Measurements from ENCODE around the gene MX1. TPM values are rescaled to one million over a fixed set of nuclear protein-coding genes. Genes with fewer than 3 reads are reported as not detected.

MX1 gene
- polyA plus RNA-seq, 1 donor from 2014 or later: 0.07 TPM

DNA sequence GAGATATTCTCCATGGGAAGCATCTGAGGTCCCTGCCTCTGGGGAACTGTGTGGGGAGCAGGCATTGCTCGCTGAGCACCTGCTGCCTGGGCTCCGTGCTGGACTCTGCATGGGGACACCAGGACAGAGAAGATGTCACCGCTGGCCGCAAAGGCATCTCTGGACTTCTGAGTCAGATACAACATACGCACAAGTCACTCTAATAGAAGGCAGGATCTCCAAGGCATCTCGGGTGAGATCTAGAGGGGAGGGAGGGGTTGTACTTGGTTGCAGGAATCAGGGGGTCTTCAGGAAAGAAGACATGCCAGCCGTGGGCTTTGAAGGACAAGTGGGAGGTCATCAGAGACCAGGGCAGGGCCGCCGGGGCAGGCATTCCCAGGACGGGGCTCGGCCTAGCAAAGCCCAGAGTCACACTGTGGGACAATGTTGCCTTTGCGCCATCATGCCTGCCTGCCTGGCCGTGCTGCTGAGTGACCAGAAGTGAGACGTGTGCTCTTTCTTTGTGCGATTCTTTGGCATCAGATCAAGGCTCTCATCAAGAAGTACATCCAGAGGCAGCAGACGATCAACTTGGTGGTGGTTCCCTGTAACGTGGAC lies 35.9 kb upstream of the MX1 start:
- no peak overlapping the region for H3K9ac ChIP-seq (ENCODE audit: low read length)
- no peaks in the 10 kb centered on the region for H3K36me3 ChIP-seq (ENCODE audit: insufficient read depth, low read length)
- TF ChIP-seq SMC3 (conservative IDR thresholded peaks at IDR 0.05; ENCODE audit: poor library complexity) (no peak), POLR2AphosphoS5 (IDR thresholded peaks at IDR 0.05) (no peak)
- no peak overlapping the region for H2AFZ ChIP-seq (ENCODE audit: low read depth, low read length)
- H3F3A ChIP-seq (ENCODE audit: insufficient read depth, low read length, poor library complexity, severe bottlenecking): no peaks in the 10 kb centered on the region
- no peaks in the 10 kb centered on the region for H3K9me2 ChIP-seq (ENCODE audit: insufficient read depth, low read length)
- no peak overlapping the region for H3K4me2 ChIP-seq (ENCODE audit: low read length)
- H3K27me3 ChIP-seq (ENCODE audit: insufficient read depth, low read depth, low read length): no peaks in the 10 kb centered on the region
- no peaks in the 10 kb centered on the region for H3K79me2 ChIP-seq (replicated peaks; ENCODE audit: insufficient read depth, low read length)
- no peaks in the 10 kb centered on the region for H3K9me3 ChIP-seq (ENCODE audit: low read length)
- no peak overlapping the region for H3K4me3 ChIP-seq (ENCODE audit: low read length)
- no peak overlapping the region for H3K27ac ChIP-seq (ENCODE audit: low read length)
- no peaks in the 10 kb centered on the region for H4K20me1 ChIP-seq (ENCODE audit: insufficient read depth)

DNA sequence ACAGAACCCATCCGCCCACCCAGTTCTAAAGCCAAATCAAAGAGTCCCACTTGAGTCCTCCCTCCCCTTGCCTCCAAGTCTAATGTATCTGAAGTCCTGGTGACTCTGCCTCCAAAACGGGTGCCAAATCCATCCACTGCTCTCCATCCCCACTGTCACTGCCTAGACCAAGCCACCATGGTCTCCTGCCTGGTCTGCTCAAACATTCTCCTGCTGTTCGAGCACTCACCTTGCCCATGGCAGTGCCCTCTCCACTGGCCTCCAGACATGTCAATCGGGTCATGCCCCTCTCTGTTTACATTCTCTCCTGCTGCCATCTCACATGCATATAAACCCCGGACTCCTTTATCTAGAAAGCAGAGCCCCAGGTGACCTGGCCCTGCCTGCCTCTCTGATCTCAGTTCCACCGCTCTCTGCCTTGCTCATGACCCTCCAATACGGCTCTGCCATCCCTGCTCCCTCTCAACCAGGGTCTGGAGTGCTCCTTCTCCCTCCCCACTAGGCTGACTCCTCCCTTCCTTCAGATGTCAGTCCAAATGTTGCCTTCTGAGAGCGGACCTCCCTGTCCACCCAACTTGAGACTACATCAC lies 32.1 kb upstream of the MX1 start:
- no peaks in the 10 kb centered on the region for H3F3A ChIP-seq (ENCODE audit: insufficient read depth, low read length, poor library complexity, severe bottlenecking)
- no peaks in the 10 kb centered on the region for H3K9me2 ChIP-seq (ENCODE audit: insufficient read depth, low read length)
- H3K4me3 ChIP-seq (ENCODE audit: low read length): no peak overlapping the region
- no peak overlapping the region for H3K9ac ChIP-seq (ENCODE audit: low read length)
- no peaks in the 10 kb centered on the region for H3K27me3 ChIP-seq (ENCODE audit: insufficient read depth, low read depth, low read length)
- no peaks in the 10 kb centered on the region for H4K20me1 ChIP-seq (ENCODE audit: insufficient read depth)
- TF ChIP-seq SMC3 (conservative IDR thresholded peaks at IDR 0.05; ENCODE audit: poor library complexity) (no peak), RAD21 (conservative IDR thresholded peaks at IDR 0.05) (no peak), EZH2 (IDR thresholded peaks at IDR 0.05; ENCODE audit: borderline replicate concordance, insufficient read depth, low read length, poor library complexity, severe bottlenecking) (no peak), MXI1 (conservative IDR thresholded peaks at IDR 0.05; ENCODE audit: poor library complexity, severe bottlenecking) (no peak), EP300 (conservative IDR thresholded peaks at IDR 0.05; ENCODE audit: poor library complexity, severe bottlenecking) (no peak), TAF1 (IDR thresholded peaks at IDR 0.05; ENCODE audit: low read depth) (no peak), POLR2AphosphoS5 (IDR thresholded peaks at IDR 0.05) (no peak)
- TF ChIP-seq, protein P1, sequence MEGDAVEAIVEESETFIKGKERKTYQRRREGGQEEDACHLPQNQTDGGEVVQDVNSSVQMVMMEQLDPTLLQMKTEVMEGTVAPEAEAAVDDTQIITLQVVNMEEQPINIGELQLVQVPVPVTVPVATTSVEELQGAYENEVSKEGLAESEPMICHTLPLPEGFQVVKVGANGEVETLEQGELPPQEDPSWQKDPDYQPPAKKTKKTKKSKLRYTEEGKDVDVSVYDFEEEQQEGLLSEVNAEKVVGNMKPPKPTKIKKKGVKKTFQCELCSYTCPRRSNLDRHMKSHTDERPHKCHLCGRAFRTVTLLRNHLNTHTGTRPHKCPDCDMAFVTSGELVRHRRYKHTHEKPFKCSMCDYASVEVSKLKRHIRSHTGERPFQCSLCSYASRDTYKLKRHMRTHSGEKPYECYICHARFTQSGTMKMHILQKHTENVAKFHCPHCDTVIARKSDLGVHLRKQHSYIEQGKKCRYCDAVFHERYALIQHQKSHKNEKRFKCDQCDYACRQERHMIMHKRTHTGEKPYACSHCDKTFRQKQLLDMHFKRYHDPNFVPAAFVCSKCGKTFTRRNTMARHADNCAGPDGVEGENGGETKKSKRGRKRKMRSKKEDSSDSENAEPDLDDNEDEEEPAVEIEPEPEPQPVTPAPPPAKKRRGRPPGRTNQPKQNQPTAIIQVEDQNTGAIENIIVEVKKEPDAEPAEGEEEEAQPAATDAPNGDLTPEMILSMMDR (IDR thresholded peaks at IDR 0.05; ENCODE audit: poor library complexity, severe bottlenecking): no peak
- TF ChIP-seq, protein P2, sequence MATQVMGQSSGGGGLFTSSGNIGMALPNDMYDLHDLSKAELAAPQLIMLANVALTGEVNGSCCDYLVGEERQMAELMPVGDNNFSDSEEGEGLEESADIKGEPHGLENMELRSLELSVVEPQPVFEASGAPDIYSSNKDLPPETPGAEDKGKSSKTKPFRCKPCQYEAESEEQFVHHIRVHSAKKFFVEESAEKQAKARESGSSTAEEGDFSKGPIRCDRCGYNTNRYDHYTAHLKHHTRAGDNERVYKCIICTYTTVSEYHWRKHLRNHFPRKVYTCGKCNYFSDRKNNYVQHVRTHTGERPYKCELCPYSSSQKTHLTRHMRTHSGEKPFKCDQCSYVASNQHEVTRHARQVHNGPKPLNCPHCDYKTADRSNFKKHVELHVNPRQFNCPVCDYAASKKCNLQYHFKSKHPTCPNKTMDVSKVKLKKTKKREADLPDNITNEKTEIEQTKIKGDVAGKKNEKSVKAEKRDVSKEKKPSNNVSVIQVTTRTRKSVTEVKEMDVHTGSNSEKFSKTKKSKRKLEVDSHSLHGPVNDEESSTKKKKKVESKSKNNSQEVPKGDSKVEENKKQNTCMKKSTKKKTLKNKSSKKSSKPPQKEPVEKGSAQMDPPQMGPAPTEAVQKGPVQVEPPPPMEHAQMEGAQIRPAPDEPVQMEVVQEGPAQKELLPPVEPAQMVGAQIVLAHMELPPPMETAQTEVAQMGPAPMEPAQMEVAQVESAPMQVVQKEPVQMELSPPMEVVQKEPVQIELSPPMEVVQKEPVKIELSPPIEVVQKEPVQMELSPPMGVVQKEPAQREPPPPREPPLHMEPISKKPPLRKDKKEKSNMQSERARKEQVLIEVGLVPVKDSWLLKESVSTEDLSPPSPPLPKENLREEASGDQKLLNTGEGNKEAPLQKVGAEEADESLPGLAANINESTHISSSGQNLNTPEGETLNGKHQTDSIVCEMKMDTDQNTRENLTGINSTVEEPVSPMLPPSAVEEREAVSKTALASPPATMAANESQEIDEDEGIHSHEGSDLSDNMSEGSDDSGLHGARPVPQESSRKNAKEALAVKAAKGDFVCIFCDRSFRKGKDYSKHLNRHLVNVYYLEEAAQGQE (IDR thresholded peaks at IDR 0.05; ENCODE audit: borderline replicate concordance): no peak
- no peaks in the 10 kb centered on the region for H3K79me2 ChIP-seq (replicated peaks; ENCODE audit: insufficient read depth, low read length)
- no peak overlapping the region for H3K4me2 ChIP-seq (ENCODE audit: low read length)
- H2AFZ ChIP-seq (ENCODE audit: low read depth, low read length): no peak overlapping the region
- H3K27ac ChIP-seq (ENCODE audit: low read length): no peak overlapping the region
- H3K9me3 ChIP-seq (ENCODE audit: low read length): no peaks in the 10 kb centered on the region
- no peaks in the 10 kb centered on the region for H3K36me3 ChIP-seq (ENCODE audit: insufficient read depth, low read length)
